ENCODE measurements around the gene EXOC1. TPM values are rescaled to one million over a fixed set of nuclear protein-coding genes. Genes with fewer than 3 reads are reported as not detected.

The EXOC1 gene
- total and polyA plus RNA-seq, 10 of the 15 experiments (the other 5 are each of a cell fraction or from before 2014, with no cell fraction given), result 11.8 to 36.6 (median 21.1) TPM

GRCh38 chr4:55853484-55854046 is at the start of gene EXOC1 (continued):
- TF ChIP-seq ETV6 (conservative IDR thresholded peaks at IDR 0.05 in 1 of 2, IDR thresholded peaks at IDR 0.05 in 1 of 2; ENCODE audit: borderline replicate concordance in 1 of 2, low read depth in 1 of 2) (peak in 1 of 2 experiments; percentile 91; a peak in 2 of 4 replicates), IRF3 (IDR thresholded peaks at IDR 0.05) (0 out of 2 replicates have a peak, but pooled peaks have one; percentile 18), E2F8 (IDR thresholded peaks at IDR 0.05; ENCODE audit: low read depth, partially characterized antibody) (peak; percentile 94), CBX3 (IDR thresholded peaks at IDR 0.05; ENCODE audit: borderline replicate concordance, low read depth) (no peak), TCF3 (IDR thresholded peaks at IDR 0.05; ENCODE audit: borderline replicate concordance, insufficient read depth, low read depth, low read length) (no peak), RELA (IDR thresholded peaks at IDR 0.05; ENCODE audit: borderline replicate concordance, partially characterized antibody) (peak; percentile 49), RCOR1 (conservative IDR thresholded peaks at IDR 0.05; ENCODE audit: low read depth, low read length) (0 out of 2 replicates have a peak, but pooled peaks have one; percentile 47), ESRRA (IDR thresholded peaks at IDR 0.05; ENCODE audit: low read length) (no peak), BHLHE40 (IDR thresholded peaks at IDR 0.05; ENCODE audit: borderline replicate concordance in 1 of 2, low read depth in 2 of 2, low read length in 1 of 2) (peak; percentile 85 to 97), ZBED1 (IDR thresholded peaks at IDR 0.05; ENCODE audit: borderline replicate concordance) (no peak), BACH1 (IDR thresholded peaks at IDR 0.05; ENCODE audit: borderline replicate concordance) (0 out of 2 replicates have a peak, but pooled peaks have one; percentile 55), CHD2 (IDR thresholded peaks at IDR 0.05; ENCODE audit: borderline replicate concordance, low read depth, low read length) (no peak; the same call in 1 of the 2 replicates), GABPA (IDR thresholded peaks at IDR 0.05; ENCODE audit: low read depth) (peak; percentile 96), SIN3A (IDR thresholded peaks at IDR 0.05; ENCODE audit: low read depth, low read length) (peak; percentile 88), PAX5 (IDR thresholded peaks at IDR 0.05; ENCODE audit: borderline replicate concordance, low read depth, low read length) (0 out of 2 replicates have a peak, but pooled peaks have one; percentile 28), NR2C2 (IDR thresholded peaks at IDR 0.05; ENCODE audit: borderline replicate concordance, control insufficient read depth, insufficient read length, low read depth) (no peak), SMAD5 (IDR thresholded peaks at IDR 0.05; ENCODE audit: low read depth) (peak; percentile 67; the same call in 1 of the 2 replicates), MTA3 (IDR thresholded peaks at IDR 0.05; ENCODE audit: borderline replicate concordance, low read length) (no peak)
- TF ChIP-seq, protein P1, sequence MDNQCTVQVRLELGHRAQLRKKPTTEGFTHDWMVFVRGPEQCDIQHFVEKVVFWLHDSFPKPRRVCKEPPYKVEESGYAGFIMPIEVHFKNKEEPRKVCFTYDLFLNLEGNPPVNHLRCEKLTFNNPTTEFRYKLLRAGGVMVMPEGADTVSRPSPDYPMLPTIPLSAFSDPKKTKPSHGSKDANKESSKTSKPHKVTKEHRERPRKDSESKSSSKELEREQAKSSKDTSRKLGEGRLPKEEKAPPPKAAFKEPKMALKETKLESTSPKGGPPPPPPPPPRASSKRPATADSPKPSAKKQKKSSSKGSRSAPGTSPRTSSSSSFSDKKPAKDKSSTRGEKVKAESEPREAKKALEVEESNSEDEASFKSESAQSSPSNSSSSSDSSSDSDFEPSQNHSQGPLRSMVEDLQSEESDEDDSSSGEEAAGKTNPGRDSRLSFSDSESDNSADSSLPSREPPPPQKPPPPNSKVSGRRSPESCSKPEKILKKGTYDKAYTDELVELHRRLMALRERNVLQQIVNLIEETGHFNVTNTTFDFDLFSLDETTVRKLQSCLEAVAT (IDR thresholded peaks at IDR 0.05), result 0 out of 2 replicates have a peak, but pooled peaks have one; percentile 55
- TF ChIP-seq, protein P2, sequence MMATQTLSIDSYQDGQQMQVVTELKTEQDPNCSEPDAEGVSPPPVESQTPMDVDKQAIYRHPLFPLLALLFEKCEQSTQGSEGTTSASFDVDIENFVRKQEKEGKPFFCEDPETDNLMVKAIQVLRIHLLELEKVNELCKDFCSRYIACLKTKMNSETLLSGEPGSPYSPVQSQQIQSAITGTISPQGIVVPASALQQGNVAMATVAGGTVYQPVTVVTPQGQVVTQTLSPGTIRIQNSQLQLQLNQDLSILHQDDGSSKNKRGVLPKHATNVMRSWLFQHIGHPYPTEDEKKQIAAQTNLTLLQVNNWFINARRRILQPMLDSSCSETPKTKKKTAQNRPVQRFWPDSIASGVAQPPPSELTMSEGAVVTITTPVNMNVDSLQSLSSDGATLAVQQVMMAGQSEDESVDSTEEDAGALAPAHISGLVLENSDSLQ (IDR thresholded peaks at IDR 0.05), result peak; percentile 71

Measured in GM12878 (cell line).